Spleen (tissue), 7 donors: Measurements from ENCODE around the gene BAG1.

Experiments
- CTCF ChIP-seq, 11 experiments: fragments of 200-600 bp in 7 of 11; fragments of 450-650 bp in 4 of 11; sonication (generic) in 4 of 11; IDR thresholded peaks in 8 of 11; conservative IDR thresholded peaks in 3 of 11; 1 replicate in 7 of 11; 2 replicates in 4 of 11; pipeline versions ENCODE4 v1.4.0 to v1.8.0; 2016 to 2021; ENCODE audit warnings: antibody characterized with exemption in 11 of 11, inconsistent platforms in 4 of 11, mild to moderate bottlenecking in 1 of 11
- POLR2A ChIP-seq, 3 donors: fragments of 450-650 bp; IDR thresholded peaks; one replicate each; pipeline ENCODE4 v1.5.1; 2017; ENCODE audit warnings: antibody characterized with exemption in 3 of 3, mild to moderate bottlenecking in 1 of 3
- POLR2AphosphoS5 ChIP-seq, 3 donors: sonication (generic); formaldehyde crosslinking; IDR thresholded peaks; one replicate each; pipeline ENCODE4 v1.5.1; 2017; ENCODE audit warnings: antibody characterized with exemption in 3 of 3
- donor health status: DM: no; HTN: no; CAD: no; lungs with moderate emphysema.
- donor health status: DM: no; HTN: no; CAD: no.
- donor health status: DM: no; HTN: no; CAD: no.

DNA sequence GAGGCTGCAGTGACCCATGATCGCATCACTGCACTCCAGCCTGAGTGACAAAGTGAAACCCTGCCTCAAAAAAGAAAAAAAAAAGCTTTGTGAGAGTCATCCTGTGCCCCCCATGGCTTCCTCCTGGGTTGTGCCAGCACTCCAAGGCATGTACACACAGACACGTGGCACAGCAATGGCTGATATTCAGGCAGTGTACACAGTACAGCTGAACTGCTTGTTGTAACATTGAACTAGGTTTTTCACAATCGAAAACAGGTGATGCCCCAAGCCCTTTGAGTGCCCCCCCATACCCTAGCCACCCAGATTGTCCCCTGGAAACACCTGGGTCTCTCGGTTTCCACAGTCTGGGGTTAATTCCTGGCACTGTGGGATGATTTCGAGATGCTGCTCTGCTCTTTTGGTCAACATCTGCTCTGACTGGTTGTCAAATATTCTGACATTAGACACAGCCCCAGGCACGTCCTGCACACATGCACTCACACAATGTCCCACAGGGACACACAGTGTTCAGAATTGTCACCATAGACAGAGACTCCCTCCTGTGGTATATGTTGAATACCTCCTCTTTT lies 15.3 kb downstream of the BAG1 start:
- TF ChIP-seq POLR2A (IDR thresholded peaks at IDR 0.05), result no peak
- no peak for TF ChIP-seq CTCF (IDR thresholded peaks at IDR 0.05 in 8 of 11, conservative IDR thresholded peaks at IDR 0.05 in 3 of 11)
- TF ChIP-seq POLR2AphosphoS5 (IDR thresholded peaks at IDR 0.05), result no peak
